ENCODE measurements around the gene FNBP1L. TPM values are rescaled to one million over a fixed set of nuclear protein-coding genes. Genes with fewer than 3 reads are reported as not detected.

Gene FNBP1L
- total and polyA plus RNA-seq, 2 donors (not counting 1 experiment from before 2014, with no cell fraction given): 0.86 to 5.4 TPM

- no peaks in the 10 kb centered on the region for H3K9me3 ChIP-seq (ENCODE audit: control extremely low read depth in 1 of 3, control insufficient read depth in 2 of 3, insufficient read depth in 1 of 3, low read length in 2 of 3)
- H3K79me2 ChIP-seq (ENCODE audit: control insufficient read depth, insufficient read depth, low read length): peaks cover 11% of the 10 kb centered on the region
- no peak overlapping the region for H3K4me2 ChIP-seq (replicated peaks; ENCODE audit: low read depth, low read length, poor library complexity, severe bottlenecking)
- Mint-ChIP-seq H3K4me1 (peaks cover 8% of the 10 kb centered on the region), H3K27ac (no peak overlapping the region), H3K4me3 (no peak overlapping the region), H3K9me3 (ENCODE audit: insufficient read depth) (peaks cover 2% of the 10 kb centered on the region), H3K27me3 (no peaks in the 10 kb centered on the region)
- no peak overlapping the region for H3K4me3 ChIP-seq (ENCODE audit: control extremely low read depth in 1 of 5, extremely low read depth in 1 of 5, insufficient read depth in 1 of 5, low read depth in 2 of 5, low read length in 4 of 5)
- H2AFZ ChIP-seq (ENCODE audit: insufficient read depth, low read depth, low read length, poor library complexity, severe bottlenecking): no peak overlapping the region
- no peaks in the 10 kb centered on the region for H4K20me1 ChIP-seq (ENCODE audit: control insufficient read depth, insufficient read depth, low read length, poor library complexity, severe bottlenecking)
- intact Hi-C loops (cut with micrococcal nuclease): no loop called here
- H3K27me3 ChIP-seq (replicated peaks in 1 of 4; ENCODE audit: control extremely low read depth in 1 of 4, control insufficient read depth in 3 of 4, insufficient read depth in 4 of 4, low read length in 3 of 4): no peaks in the 10 kb centered on the region
- ChIA-PET CTCF (no interaction called here), POLR2A (no interaction called here)
- no peaks in the 10 kb centered on the region for H3K36me3 ChIP-seq (replicated peaks in 1 of 2; ENCODE audit: control extremely low read depth in 1 of 2, control insufficient read depth in 1 of 2, extremely low read depth in 1 of 2, insufficient read depth in 2 of 2, low read length in 1 of 2)
- no peak for TF ChIP-seq CTCF (IDR thresholded peaks at IDR 0.05)
- TF ChIP-seq EZH2 (IDR thresholded peaks at IDR 0.05; ENCODE audit: borderline replicate concordance, insufficient read depth, low read depth, low read length, poor library complexity, severe bottlenecking): no peak
- ATAC-seq (ENCODE audit: low read depth): no peak
- H3K4me1 ChIP-seq (ENCODE audit: control insufficient read depth in 2 of 2, insufficient read depth in 2 of 2, low read length in 2 of 2): no peaks in the 10 kb centered on the region
- H3K9ac ChIP-seq (ENCODE audit: low read length): no peak overlapping the region
- no peak overlapping the region for H3K27ac ChIP-seq (ENCODE audit: low read length in 2 of 2)
- DNase-seq: no peak
Observed at GRCh38 chr1:93489756-93490155, 41.8 kb downstream of the FNBP1L start.

DNA sequence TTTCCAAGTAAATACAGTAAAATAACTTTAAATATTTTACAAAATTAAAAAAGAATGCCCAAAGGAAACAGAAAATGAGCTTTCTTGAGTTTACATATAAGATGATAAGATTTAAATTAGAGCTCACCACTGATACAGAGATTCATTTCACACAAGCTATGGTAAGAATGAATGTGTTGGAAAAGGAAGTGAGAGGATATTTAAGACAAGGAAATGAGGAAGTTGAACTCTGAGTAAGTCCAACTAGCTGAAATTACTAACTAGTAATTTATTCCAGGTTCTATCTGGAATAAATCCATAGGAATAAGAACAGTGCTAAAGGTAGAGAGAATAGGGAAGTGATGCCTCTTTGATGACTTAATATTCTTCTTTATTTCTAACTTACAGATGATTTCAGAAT is 42.4 kb downstream of the FNBP1L start:
- peaks cover 11% of the 10 kb centered on the region for H3K79me2 ChIP-seq (ENCODE audit: control insufficient read depth, insufficient read depth, low read length)
- TF ChIP-seq EZH2 (IDR thresholded peaks at IDR 0.05; ENCODE audit: borderline replicate concordance, insufficient read depth, low read depth, low read length, poor library complexity, severe bottlenecking) (no peak), CTCF (IDR thresholded peaks at IDR 0.05) (no peak)

More for the DNA sequence above, 42.4 kb downstream of the FNBP1L start:
- Histone ChIP-seq H2AFZ (ENCODE audit: insufficient read depth, low read depth, low read length, poor library complexity, severe bottlenecking) (no peak overlapping the region), H3K9ac (ENCODE audit: low read length) (no peak overlapping the region), H3K36me3 (replicated peaks in 1 of 2; ENCODE audit: control extremely low read depth in 1 of 2, control insufficient read depth in 1 of 2, extremely low read depth in 1 of 2, insufficient read depth in 2 of 2, low read length in 1 of 2) (no peaks in the 10 kb centered on the region), H3K27me3 (replicated peaks in 1 of 4; ENCODE audit: control extremely low read depth in 1 of 4, control insufficient read depth in 3 of 4, insufficient read depth in 4 of 4, low read length in 3 of 4) (no peaks in the 10 kb centered on the region), H3K4me3 (ENCODE audit: control extremely low read depth in 1 of 5, extremely low read depth in 1 of 5, insufficient read depth in 1 of 5, low read depth in 2 of 5, low read length in 4 of 5) (no peak overlapping the region), H3K9me3 (ENCODE audit: control extremely low read depth in 1 of 3, control insufficient read depth in 2 of 3, insufficient read depth in 1 of 3, low read length in 2 of 3) (no peaks in the 10 kb centered on the region), H3K4me2 (replicated peaks; ENCODE audit: low read depth, low read length, poor library complexity, severe bottlenecking) (no peak overlapping the region), H3K27ac (ENCODE audit: low read length in 2 of 2) (no peak overlapping the region), H4K20me1 (ENCODE audit: control insufficient read depth, insufficient read depth, low read length, poor library complexity, severe bottlenecking) (no peaks in the 10 kb centered on the region), H3K4me1 (ENCODE audit: control insufficient read depth in 2 of 2, insufficient read depth in 2 of 2, low read length in 2 of 2) (no peaks in the 10 kb centered on the region)
- Mint-ChIP-seq H3K9me3 (ENCODE audit: insufficient read depth) (peaks cover 4% of the 10 kb centered on the region), H3K27me3 (no peaks in the 10 kb centered on the region), H3K4me1 (peaks cover 8% of the 10 kb centered on the region), H3K4me3 (no peak overlapping the region), H3K27ac (no peak overlapping the region)
- ATAC-seq (ENCODE audit: low read depth) (no peak), DNase-seq (no peak)
- intact Hi-C loops (cut with micrococcal nuclease): no loop called here
- ChIA-PET CTCF (no interaction called here), POLR2A (no interaction called here)
